ENCODE measurements around the gene HUS1B. TPM values are rescaled to one million over a fixed set of nuclear protein-coding genes. Genes with fewer than 3 reads are reported as not detected.

Gene HUS1B
- total RNA-seq, 4 donors from 2014 or later, result 3.3 to 8.4 (median 7.5) TPM; not detected in 1

DNA sequence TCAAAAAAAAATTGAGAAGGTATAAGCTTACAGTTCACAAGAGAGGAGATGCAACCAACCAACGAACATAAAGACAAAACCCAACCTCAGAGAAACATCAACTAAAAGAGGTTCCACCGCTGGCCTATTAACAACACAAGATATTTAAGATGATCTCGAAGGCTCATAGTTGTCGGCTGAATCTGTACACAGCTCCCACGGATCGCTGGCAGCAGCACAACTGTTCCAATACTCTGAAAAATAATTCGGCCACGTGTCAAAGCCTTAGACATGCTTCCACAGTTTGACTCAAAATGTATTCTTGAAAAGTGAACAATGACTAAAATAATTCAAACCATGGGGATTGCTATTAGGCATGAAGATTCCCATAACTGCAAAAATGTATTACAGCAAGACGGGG, 22.4 kb upstream of the HUS1B start:
- no peak overlapping the region for H3K27ac ChIP-seq
- H3K4me3 ChIP-seq, result no peak overlapping the region
- WGBS, 2 donors, result 71 to 77% methylated on average over 9 of the region's 9 CpGs
- no peaks in the 10 kb centered on the region for H3K27me3 ChIP-seq
- H3K36me3 ChIP-seq, result no peaks in the 10 kb centered on the region
- TF ChIP-seq, protein P1, sequence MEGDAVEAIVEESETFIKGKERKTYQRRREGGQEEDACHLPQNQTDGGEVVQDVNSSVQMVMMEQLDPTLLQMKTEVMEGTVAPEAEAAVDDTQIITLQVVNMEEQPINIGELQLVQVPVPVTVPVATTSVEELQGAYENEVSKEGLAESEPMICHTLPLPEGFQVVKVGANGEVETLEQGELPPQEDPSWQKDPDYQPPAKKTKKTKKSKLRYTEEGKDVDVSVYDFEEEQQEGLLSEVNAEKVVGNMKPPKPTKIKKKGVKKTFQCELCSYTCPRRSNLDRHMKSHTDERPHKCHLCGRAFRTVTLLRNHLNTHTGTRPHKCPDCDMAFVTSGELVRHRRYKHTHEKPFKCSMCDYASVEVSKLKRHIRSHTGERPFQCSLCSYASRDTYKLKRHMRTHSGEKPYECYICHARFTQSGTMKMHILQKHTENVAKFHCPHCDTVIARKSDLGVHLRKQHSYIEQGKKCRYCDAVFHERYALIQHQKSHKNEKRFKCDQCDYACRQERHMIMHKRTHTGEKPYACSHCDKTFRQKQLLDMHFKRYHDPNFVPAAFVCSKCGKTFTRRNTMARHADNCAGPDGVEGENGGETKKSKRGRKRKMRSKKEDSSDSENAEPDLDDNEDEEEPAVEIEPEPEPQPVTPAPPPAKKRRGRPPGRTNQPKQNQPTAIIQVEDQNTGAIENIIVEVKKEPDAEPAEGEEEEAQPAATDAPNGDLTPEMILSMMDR (IDR thresholded peaks at IDR 0.05), result no peak
- no peak for TF ChIP-seq POLR2A (IDR thresholded peaks at IDR 0.05)
- no peak for TF ChIP-seq EP300 (IDR thresholded peaks at IDR 0.05)
- peaks cover 0 to 25% (median 7%) of the 10 kb centered on the region in 4 donors for H3K4me1 ChIP-seq
- no peaks in the 10 kb centered on the region for H3K9me3 ChIP-seq
- no peak for DNase-seq (ENCODE audit: low spot score in 2 of 2)

DNA sequence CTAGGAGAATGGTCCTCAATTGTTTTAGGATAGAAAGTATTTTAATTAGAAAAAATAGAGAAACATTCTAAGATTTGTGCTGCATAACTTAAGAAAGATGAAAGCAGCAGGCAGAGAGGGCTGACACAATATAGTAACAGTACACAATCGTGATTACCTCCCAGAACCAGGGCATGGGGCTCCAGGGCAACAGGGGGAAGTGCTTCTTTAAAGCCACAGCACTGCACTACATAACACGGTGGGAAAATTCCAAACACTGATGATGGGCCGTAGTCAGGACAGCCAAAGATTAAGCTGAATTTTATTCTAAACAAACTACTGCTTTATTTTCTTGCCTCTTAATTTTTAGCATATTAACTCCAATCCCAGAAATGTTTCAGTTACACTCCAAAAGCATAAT, 21.6 kb upstream of the HUS1B start:
- no peak overlapping the region for H3K27ac ChIP-seq
- H3K4me1 ChIP-seq, result peaks cover 0 to 18% (median 3%) of the 10 kb centered on the region in 4 donors
- TF ChIP-seq POLR2A (IDR thresholded peaks at IDR 0.05) (no peak), EP300 (IDR thresholded peaks at IDR 0.05) (no peak)
- TF ChIP-seq, protein P1 (IDR thresholded peaks at IDR 0.05), result no peak
- no peak for DNase-seq (ENCODE audit: low spot score in 2 of 2)
- H3K36me3 ChIP-seq, result no peaks in the 10 kb centered on the region
- WGBS, 2 donors, result 29 to 51% methylated on average over 3 of the region's 3 CpGs
- H3K9me3 ChIP-seq, result no peaks in the 10 kb centered on the region
- H3K4me3 ChIP-seq, result no peak overlapping the region
- no peaks in the 10 kb centered on the region for H3K27me3 ChIP-seq

DNA sequence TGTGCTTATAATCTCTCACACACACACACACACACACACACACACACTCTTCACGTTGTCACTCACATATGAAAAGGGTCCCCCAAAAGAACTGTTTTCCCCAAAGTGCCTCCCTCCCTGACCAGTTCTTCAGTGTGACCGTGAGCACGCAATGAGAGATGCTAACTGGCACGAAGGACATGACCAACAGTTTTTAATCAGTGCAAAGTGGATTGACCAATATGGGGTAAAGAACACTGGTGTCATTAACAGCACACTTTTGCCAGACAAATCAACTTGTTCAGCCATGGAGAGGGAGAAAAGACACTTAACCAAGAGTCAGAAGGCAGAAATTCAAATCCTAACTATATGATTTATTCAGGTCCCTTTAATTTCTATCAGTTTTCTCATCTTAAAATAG, 21.0 kb upstream of the HUS1B start:
- Histone ChIP-seq H3K27ac (no peak overlapping the region), H3K36me3 (no peaks in the 10 kb centered on the region), H3K27me3 (no peaks in the 10 kb centered on the region), H3K4me1 (peaks cover 0 to 14% (median 3%) of the 10 kb centered on the region in 4 donors), H3K4me3 (no peak overlapping the region), H3K9me3 (no peaks in the 10 kb centered on the region)
- DNase-seq (ENCODE audit: low spot score in 2 of 2), result no peak
- TF ChIP-seq, protein P1 (IDR thresholded peaks at IDR 0.05), result no peak
- TF ChIP-seq POLR2A (IDR thresholded peaks at IDR 0.05) (no peak), EP300 (IDR thresholded peaks at IDR 0.05) (no peak)
- WGBS, 2 donors, result 87 to 99% methylated on average over 4 of the region's 4 CpGs

DNA sequence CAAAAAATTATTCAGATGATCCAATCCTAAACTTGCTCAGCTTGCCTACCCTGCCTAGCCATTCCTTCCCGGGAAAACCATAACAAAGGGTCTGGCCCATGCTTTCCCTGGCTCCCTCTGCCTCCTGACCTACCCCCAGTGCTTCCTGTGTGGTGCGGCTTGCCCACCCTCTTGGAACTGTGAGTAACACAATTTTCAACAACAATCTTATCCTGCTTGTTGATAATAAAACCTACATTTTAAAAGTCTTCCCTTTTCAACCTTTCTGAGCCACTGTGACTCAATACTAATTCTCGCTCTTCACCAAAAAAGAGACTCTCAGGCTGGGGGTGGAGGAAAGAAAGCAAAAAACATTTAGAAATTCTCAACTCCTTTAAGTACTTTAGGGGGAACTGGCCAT, 18.1 kb upstream of the HUS1B start:
- TF ChIP-seq EP300 (IDR thresholded peaks at IDR 0.05), result no peak
- TF ChIP-seq POLR2A (IDR thresholded peaks at IDR 0.05), result no peak
- TF ChIP-seq, protein P1 (IDR thresholded peaks at IDR 0.05), result no peak
- Histone ChIP-seq H3K9me3 (peaks cover 0 to 8% (median 0%) of the 10 kb centered on the region in 4 donors), H3K4me1 (peaks cover 0 to 5% (median 0%) of the 10 kb centered on the region in 4 donors), H3K4me3 (no peak overlapping the region), H3K27ac (no peak overlapping the region), H3K36me3 (no peaks in the 10 kb centered on the region), H3K27me3 (no peaks in the 10 kb centered on the region)
- 64 to 69% methylated on average over 3 of the region's 3 CpGs for WGBS, 2 donors
- DNase-seq (ENCODE audit: low spot score in 2 of 2), result no peak

DNA sequence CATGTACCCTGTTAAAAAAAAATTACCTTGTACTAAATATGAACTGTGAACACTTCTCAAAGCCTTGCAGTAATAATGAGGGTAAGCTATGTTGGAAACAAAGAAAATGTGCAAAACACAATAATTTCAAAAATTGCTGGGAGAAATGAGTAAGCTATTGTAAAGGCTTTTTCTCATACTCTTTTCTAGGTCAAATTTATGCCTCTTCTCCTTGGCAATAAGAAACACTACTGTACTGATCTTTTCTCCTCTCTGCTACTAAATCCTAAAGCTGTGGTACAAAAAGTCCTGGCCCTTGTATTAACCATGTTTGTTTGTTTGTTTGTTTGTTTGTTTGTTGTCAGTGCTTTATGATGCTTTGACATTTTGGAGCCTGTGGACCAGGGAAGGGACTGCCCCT, 17.5 kb upstream of the HUS1B start:
- no peaks in the 10 kb centered on the region for H3K27me3 ChIP-seq
- H3K36me3 ChIP-seq, result peaks cover 0 to 5% (median 0%) of the 10 kb centered on the region in 3 donors
- TF ChIP-seq EP300 (IDR thresholded peaks at IDR 0.05), result no peak
- no peak for TF ChIP-seq POLR2A (IDR thresholded peaks at IDR 0.05)
- TF ChIP-seq, protein P1 (IDR thresholded peaks at IDR 0.05), result no peak
- no peak overlapping the region for H3K4me3 ChIP-seq
- H3K4me1 ChIP-seq, result peaks cover 0 to 5% (median 0%) of the 10 kb centered on the region in 4 donors
- DNase-seq (ENCODE audit: low spot score in 2 of 2), result no peak
- peaks cover 0 to 8% (median 0%) of the 10 kb centered on the region in 4 donors for H3K9me3 ChIP-seq
- H3K27ac ChIP-seq, result no peak overlapping the region

All from tibial nerve (tissue), 4 donors.